ENCODE measurements around the gene SETD1B.

- TF ChIP-seq CTCF (IDR thresholded peaks at IDR 0.05; ENCODE audit: low read depth, low read length, poor library complexity, severe bottlenecking) (no peak), EZH2phosphoT487 (IDR thresholded peaks at IDR 0.05; ENCODE audit: borderline replicate concordance, low read length) (no peak)
These were observed 25.6 kb downstream of the SETD1B start for GRCh38 chr12:121829250-121829918.

Data from DOHH2 (cell line).